ENCODE measurements around the gene TNFRSF4. TPM values are rescaled to one million over a fixed set of nuclear protein-coding genes. Genes with fewer than 3 reads are reported as not detected.

The TNFRSF4 gene
- total RNA-seq, 1 experiment from 2014 or later: 0.62 TPM

DNA sequence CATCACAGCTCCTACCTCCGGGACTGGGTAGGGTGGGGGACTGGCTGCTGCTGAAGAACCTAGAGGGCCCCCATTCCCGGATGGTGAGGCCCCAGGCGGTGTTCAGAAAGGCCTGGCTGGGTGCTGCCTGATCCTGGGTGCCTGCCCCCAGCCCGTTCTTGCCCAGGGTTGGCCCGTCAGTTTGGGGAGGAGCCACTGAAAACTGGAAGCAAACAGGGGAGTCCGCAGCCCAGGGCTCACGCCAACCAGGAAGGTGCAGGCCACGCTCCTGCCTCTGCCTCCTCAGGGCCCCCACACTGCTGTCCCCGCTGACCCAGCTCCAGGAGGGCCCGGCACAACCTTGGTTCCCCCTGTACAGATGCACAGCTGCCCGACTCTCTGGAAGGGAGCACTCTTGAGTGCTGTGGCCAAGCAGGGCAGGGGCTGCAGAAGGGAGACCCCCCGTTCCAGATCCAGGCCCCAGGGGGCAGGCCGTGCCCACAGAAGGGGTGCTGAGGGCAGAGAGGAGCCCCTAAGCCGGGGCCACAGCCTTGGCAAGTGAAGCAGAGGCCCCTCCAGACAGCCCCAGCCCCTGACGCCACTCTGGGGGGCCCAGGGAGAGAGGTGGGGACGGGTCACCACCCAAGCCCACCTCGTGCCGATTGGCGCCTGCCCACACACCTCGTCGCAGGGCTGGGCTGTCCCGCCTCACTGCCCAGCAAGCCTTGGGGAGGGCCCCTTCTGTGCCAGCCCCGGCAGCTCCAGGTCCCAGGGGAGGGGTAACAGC lies 27.1 kb upstream of the TNFRSF4 start:
- intact Hi-C loops (cut with micrococcal nuclease; ENCODE audit: unreplicated experiment): no loop called here
- BruUV-seq (replicated peaks): no TSS peak

GRCh38 chr1:1240348-1240732 lies 26.4 kb upstream of the TNFRSF4 start:
- Histone ChIP-seq H3K27me3 (ENCODE audit: control insufficient read depth, insufficient read depth, low read length) (no peaks in the 10 kb centered on the region), H3K36me3 (ENCODE audit: control insufficient read depth, insufficient read depth, low read length) (no peaks in the 10 kb centered on the region), H3K27ac (ENCODE audit: low read length) (peak overlapping the region; percentile 82), H3K9me3 (ENCODE audit: control insufficient read depth, insufficient read depth, low read depth, low read length) (no peaks in the 10 kb centered on the region), H3K4me3 (ENCODE audit: low read depth in 2 of 2, low read length in 2 of 2) (peak overlapping the region; percentile 11 to 16; a peak in 2 of 4 replicates), H3K4me1 (ENCODE audit: control insufficient read depth, insufficient read depth, low read length) (peaks cover 74% of the 10 kb centered on the region)
- in situ Hi-C loops (cut with HindIII; ENCODE audit: low pct_unique_long_range_greater_than_20kb, low sequenced_read_pairs) (no loop called here), intact Hi-C loops (cut with micrococcal nuclease; ENCODE audit: unreplicated experiment) (no loop called here)
- ChIA-PET POLR2A (no interaction called here), CTCF (no interaction called here)
- no TSS peak for BruUV-seq (replicated peaks)
- DNase-seq (ENCODE audit: low read depth, low spot score) (no peak), ATAC-seq (no peak)
- TF ChIP-seq SIN3A (IDR thresholded peaks at IDR 0.05; ENCODE audit: borderline replicate concordance, insufficient read depth, low read depth, low read length) (no peak), TCF7L2 (IDR thresholded peaks at IDR 0.05; ENCODE audit: low read depth, low read length) (no peak), POLR2AphosphoS5 (IDR thresholded peaks at IDR 0.05; ENCODE audit: low read depth, low read length) (no peak)
- TF ChIP-seq, protein P1, sequence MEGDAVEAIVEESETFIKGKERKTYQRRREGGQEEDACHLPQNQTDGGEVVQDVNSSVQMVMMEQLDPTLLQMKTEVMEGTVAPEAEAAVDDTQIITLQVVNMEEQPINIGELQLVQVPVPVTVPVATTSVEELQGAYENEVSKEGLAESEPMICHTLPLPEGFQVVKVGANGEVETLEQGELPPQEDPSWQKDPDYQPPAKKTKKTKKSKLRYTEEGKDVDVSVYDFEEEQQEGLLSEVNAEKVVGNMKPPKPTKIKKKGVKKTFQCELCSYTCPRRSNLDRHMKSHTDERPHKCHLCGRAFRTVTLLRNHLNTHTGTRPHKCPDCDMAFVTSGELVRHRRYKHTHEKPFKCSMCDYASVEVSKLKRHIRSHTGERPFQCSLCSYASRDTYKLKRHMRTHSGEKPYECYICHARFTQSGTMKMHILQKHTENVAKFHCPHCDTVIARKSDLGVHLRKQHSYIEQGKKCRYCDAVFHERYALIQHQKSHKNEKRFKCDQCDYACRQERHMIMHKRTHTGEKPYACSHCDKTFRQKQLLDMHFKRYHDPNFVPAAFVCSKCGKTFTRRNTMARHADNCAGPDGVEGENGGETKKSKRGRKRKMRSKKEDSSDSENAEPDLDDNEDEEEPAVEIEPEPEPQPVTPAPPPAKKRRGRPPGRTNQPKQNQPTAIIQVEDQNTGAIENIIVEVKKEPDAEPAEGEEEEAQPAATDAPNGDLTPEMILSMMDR (IDR thresholded peaks at IDR 0.05): no peak
- TF ChIP-seq, protein P2, sequence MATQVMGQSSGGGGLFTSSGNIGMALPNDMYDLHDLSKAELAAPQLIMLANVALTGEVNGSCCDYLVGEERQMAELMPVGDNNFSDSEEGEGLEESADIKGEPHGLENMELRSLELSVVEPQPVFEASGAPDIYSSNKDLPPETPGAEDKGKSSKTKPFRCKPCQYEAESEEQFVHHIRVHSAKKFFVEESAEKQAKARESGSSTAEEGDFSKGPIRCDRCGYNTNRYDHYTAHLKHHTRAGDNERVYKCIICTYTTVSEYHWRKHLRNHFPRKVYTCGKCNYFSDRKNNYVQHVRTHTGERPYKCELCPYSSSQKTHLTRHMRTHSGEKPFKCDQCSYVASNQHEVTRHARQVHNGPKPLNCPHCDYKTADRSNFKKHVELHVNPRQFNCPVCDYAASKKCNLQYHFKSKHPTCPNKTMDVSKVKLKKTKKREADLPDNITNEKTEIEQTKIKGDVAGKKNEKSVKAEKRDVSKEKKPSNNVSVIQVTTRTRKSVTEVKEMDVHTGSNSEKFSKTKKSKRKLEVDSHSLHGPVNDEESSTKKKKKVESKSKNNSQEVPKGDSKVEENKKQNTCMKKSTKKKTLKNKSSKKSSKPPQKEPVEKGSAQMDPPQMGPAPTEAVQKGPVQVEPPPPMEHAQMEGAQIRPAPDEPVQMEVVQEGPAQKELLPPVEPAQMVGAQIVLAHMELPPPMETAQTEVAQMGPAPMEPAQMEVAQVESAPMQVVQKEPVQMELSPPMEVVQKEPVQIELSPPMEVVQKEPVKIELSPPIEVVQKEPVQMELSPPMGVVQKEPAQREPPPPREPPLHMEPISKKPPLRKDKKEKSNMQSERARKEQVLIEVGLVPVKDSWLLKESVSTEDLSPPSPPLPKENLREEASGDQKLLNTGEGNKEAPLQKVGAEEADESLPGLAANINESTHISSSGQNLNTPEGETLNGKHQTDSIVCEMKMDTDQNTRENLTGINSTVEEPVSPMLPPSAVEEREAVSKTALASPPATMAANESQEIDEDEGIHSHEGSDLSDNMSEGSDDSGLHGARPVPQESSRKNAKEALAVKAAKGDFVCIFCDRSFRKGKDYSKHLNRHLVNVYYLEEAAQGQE (IDR thresholded peaks at IDR 0.05; ENCODE audit: insufficient read depth in 1 of 2, low read depth in 2 of 2, low read length in 1 of 2): no peak

More for the DNA sequence above, 27.1 kb upstream of the TNFRSF4 start:
- in situ Hi-C loops (cut with HindIII; ENCODE audit: low pct_unique_long_range_greater_than_20kb, low sequenced_read_pairs): no loop called here
- CTCF ChIA-PET: no interaction called here
- Histone ChIP-seq H3K27ac (ENCODE audit: low read length) (peak overlapping the region; percentile 78), H3K4me3 (ENCODE audit: low read depth in 2 of 2, low read length in 2 of 2) (peak overlapping the region in 1 of 2 experiments; percentile 11; a peak in 1 of 4 replicates), H3K9me3 (ENCODE audit: control insufficient read depth, insufficient read depth, low read depth, low read length) (no peaks in the 10 kb centered on the region), H3K27me3 (ENCODE audit: control insufficient read depth, insufficient read depth, low read length) (no peaks in the 10 kb centered on the region), H3K4me1 (ENCODE audit: control insufficient read depth, insufficient read depth, low read length) (peaks cover 76% of the 10 kb centered on the region), H3K36me3 (ENCODE audit: control insufficient read depth, insufficient read depth, low read length) (no peaks in the 10 kb centered on the region)
- POLR2A ChIA-PET: no interaction called here
- ATAC-seq: peak; percentile 17
- no peak for TF ChIP-seq POLR2AphosphoS5 (IDR thresholded peaks at IDR 0.05; ENCODE audit: low read depth, low read length)
- TF ChIP-seq, protein P2 (IDR thresholded peaks at IDR 0.05; ENCODE audit: insufficient read depth in 1 of 2, low read depth in 2 of 2, low read length in 1 of 2): no peak
- no peak for TF ChIP-seq TCF7L2 (IDR thresholded peaks at IDR 0.05; ENCODE audit: low read depth, low read length)
- TF ChIP-seq, protein P1 (IDR thresholded peaks at IDR 0.05): no peak
- TF ChIP-seq SIN3A (IDR thresholded peaks at IDR 0.05; ENCODE audit: borderline replicate concordance, insufficient read depth, low read depth, low read length): no peak
- no peak for DNase-seq (ENCODE audit: low read depth, low spot score)

All from Panc1 (cell line).